Activated CD4-positive, alpha-beta T cell treated with anti-CD3 and anti-CD28 coated beads for 36 hours (primary cell): Measurements from ENCODE around the gene NELL1. TPM values are rescaled to one million over a fixed set of nuclear protein-coding genes. Genes with fewer than 3 reads are reported as not detected.

Experiments
- ATAC-seq: fragments of 200-7000 bp; cut with Tn5 transposase; one replicate; pipeline ENCODE4 v1.10.0; 2021; ENCODE audit warnings: mild to moderate bottlenecking, moderate library complexity
- CTCF ChIA-PET: fragments of 350-600 bp; sonication (Branson Sonifier 250); formaldehyde crosslinking; loops from one replicate; lab custom pipeline; 2021; ENCODE audit warnings: antibody characterized with exemption; lab: Charles Lee
- POLR2A ChIA-PET: fragments of 350-600 bp; sonication (Branson Sonifier 250); formaldehyde crosslinking; loops from one replicate; lab custom pipeline; 2021; ENCODE audit warnings: antibody characterized with exemption, inconsistent platforms; lab: Charles Lee
- DNase-seq: peaks from one replicate; pipeline ENCODE4 v3.0.0-alpha.2; 2020
- H3K27ac Mint-ChIP-seq: one replicate; pipeline ENCODE4 v1.8.0; 2021; ENCODE audit warnings: mixed read lengths
- H3K27me3 Mint-ChIP-seq: one replicate; pipeline ENCODE4 v1.8.0; 2021; ENCODE audit warnings: mixed read lengths
- H3K36me3 Mint-ChIP-seq: one replicate; pipeline ENCODE4 v1.8.0; 2021; ENCODE audit warnings: low read depth, mixed read lengths
- H3K4me1 Mint-ChIP-seq: one replicate; pipeline ENCODE4 v1.8.0; 2021; ENCODE audit warnings: mixed read lengths
- H3K4me3 Mint-ChIP-seq: one replicate; pipeline ENCODE4 v1.8.0; 2021; ENCODE audit warnings: mild to moderate bottlenecking, moderate library complexity, mixed read lengths
- H3K9me3 Mint-ChIP-seq: one replicate; pipeline ENCODE4 v1.8.0; 2021; ENCODE audit warnings: low read depth, mixed read lengths
- intact Hi-C, 2 experiments: fragments of 100-400 bp; cut with DNase I in 1 of 2; cut with micrococcal nuclease in 1 of 2; formaldehyde crosslinking; loops; one replicate each; pipeline versions ENCODE4 v1.14.2 to v1.15.1; 2022 to 2024; cut with DNase I, micrococcal nuclease
- total RNA-seq, 2 experiments: library from RNA; stranded (reverse); gene quantifications; one replicate each; pipeline ENCODE4 v1.2.3, GENCODE V29; 2021

The NELL1 gene
- total RNA-seq, 2 experiments from 2014 or later: not detected

DNA sequence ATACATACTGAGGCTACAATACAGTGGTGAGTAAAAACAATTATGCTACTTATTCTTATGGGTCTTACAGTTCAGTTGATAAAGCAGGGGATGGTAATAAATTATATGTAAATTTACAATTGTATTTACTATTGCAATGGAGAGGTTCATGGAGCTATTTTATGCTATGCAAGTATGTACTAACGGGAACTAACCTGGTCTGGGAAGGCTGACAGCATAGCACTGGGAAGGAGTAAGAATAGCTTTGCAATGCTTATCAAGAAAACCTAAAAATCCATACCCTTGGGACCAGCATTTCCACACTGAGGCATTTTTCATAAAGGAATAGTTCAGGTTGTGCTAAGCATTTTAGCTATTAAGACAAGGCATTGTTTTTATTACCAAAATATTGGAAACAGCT lies 700.6 kb downstream of the NELL1 start:
- Mint-ChIP-seq H3K4me3 (no peak overlapping the region), H3K27ac (no peak overlapping the region), H3K4me1 (no peaks in the 10 kb centered on the region), H3K27me3 (no peaks in the 10 kb centered on the region), H3K36me3 (no peaks in the 10 kb centered on the region), H3K9me3 (peaks cover 5% of the 10 kb centered on the region)
- intact Hi-C loops: no loop called here
- ATAC-seq (no peak), DNase-seq (no peak)
- CTCF ChIA-PET: interaction anchor here (1.3 kb wide), 1 partner anchor 84 kb away, joined by 3 read pairs; no protein-coding TSS in a partner anchor
- POLR2A ChIA-PET: no interaction called here

DNA sequence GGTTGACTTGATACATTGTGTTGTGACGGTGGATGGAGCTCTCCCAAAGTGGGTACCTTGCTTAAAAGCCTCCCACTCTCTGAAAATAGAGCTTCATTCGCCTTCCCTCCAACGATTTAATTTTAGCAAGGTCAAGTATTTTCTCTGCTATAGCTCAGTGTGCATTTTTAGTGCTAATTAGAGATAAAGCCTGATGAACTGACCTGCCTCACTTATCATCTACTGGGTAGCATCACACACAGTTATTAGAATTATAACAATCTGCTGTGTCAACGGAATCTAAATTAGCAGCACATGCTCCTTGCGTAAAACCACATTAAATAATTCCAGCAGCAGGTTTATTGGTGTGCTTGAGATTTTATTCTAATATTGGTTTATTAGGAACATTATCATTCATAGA lies 701.7 kb downstream of the NELL1 start:
- ATAC-seq (no peak), DNase-seq (no peak)
- H3K27me3 Mint-ChIP-seq: no peaks in the 10 kb centered on the region
- no peaks in the 10 kb centered on the region for H3K4me1 Mint-ChIP-seq
- H3K4me3 Mint-ChIP-seq: no peak overlapping the region
- POLR2A ChIA-PET: no interaction called here
- no peaks in the 10 kb centered on the region for H3K36me3 Mint-ChIP-seq
- intact Hi-C loops: no loop called here
- CTCF ChIA-PET: interaction anchor here (0.5 to 1.3 kb wide), 2 partner anchors 83 to 113 kb away, joined by 3 read pairs; no protein-coding TSS in a partner anchor
- H3K9me3 Mint-ChIP-seq: peaks cover 5% of the 10 kb centered on the region
- H3K27ac Mint-ChIP-seq: no peak overlapping the region

DNA sequence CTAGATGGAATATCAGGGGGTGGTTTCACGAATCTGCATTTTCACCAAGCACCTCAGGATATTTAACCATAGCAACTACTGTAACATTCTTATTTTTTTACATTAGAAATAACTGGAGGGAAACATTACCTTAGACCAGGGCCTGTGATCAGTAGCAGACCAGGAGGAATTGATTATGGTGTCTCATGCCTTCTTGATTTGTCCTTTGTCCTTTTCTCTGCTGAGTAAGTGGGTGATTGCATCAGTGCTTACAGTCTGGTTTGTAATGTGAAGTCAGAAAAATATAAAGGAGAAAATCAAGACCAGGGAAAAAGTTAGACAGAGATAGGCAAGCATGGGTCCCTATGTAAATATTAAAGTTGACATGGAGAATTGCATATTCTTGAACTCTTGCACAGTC lies 703.3 kb downstream of the NELL1 start:
- H3K4me1 Mint-ChIP-seq: no peaks in the 10 kb centered on the region

DNA sequence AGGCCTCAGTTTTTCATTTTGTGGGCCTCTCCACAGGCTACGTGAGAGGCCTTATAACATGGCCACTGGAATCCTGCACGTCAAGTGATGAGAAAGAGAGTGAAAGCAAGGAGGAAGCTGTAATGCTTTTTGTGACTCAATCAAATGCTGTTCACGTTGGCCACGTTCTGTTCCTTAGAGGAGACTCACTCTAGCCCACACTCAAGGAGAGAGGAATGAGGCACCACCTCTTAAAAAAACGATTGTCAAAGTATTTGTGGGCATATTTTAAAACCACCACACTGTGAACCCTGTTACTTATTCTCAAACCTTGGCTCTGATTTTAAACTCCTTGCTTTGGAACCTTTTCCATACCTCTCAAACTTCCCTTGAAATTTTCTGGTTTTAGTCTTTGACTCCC lies 705.0 kb downstream of the NELL1 start:
- Mint-ChIP-seq H3K9me3 (peaks cover 5% of the 10 kb centered on the region), H3K27me3 (no peaks in the 10 kb centered on the region), H3K36me3 (no peaks in the 10 kb centered on the region), H3K4me3 (no peak overlapping the region), H3K27ac (no peak overlapping the region), H3K4me1 (no peaks in the 10 kb centered on the region)
- POLR2A ChIA-PET: no interaction called here
- CTCF ChIA-PET: no interaction called here
- ATAC-seq (no peak), DNase-seq (no peak)
- intact Hi-C loops: no loop called here

More for the DNA sequence above, 703.3 kb downstream of the NELL1 start:
- no peak overlapping the region for H3K4me3 Mint-ChIP-seq
- peaks cover 5% of the 10 kb centered on the region for H3K9me3 Mint-ChIP-seq
- no peaks in the 10 kb centered on the region for H3K36me3 Mint-ChIP-seq
- ATAC-seq: no peak
- CTCF ChIA-PET: no interaction called here
- intact Hi-C loops: no loop called here
- no peaks in the 10 kb centered on the region for H3K27me3 Mint-ChIP-seq
- DNase-seq: no peak
- H3K27ac Mint-ChIP-seq: no peak overlapping the region
- POLR2A ChIA-PET: no interaction called here

DNA sequence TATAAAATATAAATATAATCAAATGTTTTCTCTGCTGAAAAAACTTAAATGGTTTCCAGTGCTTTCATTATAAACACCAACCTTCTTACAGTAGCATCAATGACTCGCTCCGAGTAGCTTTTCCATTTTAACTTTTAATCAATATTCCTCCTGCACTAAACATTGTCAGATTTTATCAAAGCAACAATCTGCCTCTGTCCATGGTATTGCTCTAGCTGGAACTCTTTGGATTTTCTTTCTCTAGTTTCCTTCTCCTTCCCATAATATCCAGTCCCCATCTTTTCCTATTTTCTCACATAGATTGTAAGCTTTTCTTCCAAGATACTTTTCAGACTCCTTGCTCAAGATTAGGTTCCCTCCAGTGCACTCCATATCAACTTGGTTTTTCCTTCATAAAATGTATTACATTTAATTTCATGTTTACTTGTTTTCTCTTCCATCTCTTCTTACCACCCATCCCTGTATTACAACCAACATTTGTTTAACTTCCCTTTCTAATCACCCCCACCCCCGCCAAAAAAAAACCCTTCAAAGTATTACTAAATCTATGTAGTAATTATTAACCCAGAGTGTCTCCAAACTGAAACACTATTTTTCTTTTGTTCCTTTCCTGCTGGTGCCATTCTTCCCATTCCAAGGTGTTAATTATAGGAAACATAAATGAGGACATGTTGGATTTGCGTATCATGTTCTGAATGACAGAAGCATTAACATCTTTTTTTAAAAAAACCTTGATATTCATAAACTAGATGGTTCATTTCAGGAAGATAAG lies 716.5 kb downstream of the NELL1 start:
- Mint-ChIP-seq H3K9me3 (peaks cover 22% of the 10 kb centered on the region), H3K36me3 (no peaks in the 10 kb centered on the region), H3K4me3 (no peak overlapping the region), H3K27ac (no peak overlapping the region), H3K27me3 (no peaks in the 10 kb centered on the region), H3K4me1 (no peaks in the 10 kb centered on the region)
- DNase-seq: no peak
- no peak for ATAC-seq
- ChIA-PET CTCF (no interaction called here), POLR2A (no interaction called here)
- intact Hi-C loops: no loop called here

- CTCF ChIA-PET: no interaction called here
- no peaks in the 10 kb centered on the region for H3K27me3 Mint-ChIP-seq
- no peaks in the 10 kb centered on the region for H3K4me1 Mint-ChIP-seq
- no peak for ATAC-seq
- no peak overlapping the region for H3K27ac Mint-ChIP-seq
- intact Hi-C loops: no loop called here
- POLR2A ChIA-PET: no interaction called here
- no peaks in the 10 kb centered on the region for H3K36me3 Mint-ChIP-seq
- DNase-seq: no peak
- H3K9me3 Mint-ChIP-seq: peaks cover 10% of the 10 kb centered on the region
- H3K4me3 Mint-ChIP-seq: no peak overlapping the region
These were observed 721.0 kb downstream of the NELL1 start for GRCh38 chr11:21390430-21390829.

- H3K9me3 Mint-ChIP-seq: peaks cover 3% of the 10 kb centered on the region
- ChIA-PET POLR2A (no interaction called here), CTCF (no interaction called here)
- H3K36me3 Mint-ChIP-seq: no peaks in the 10 kb centered on the region
- no peak for DNase-seq
- intact Hi-C loops: no loop called here
- H3K4me3 Mint-ChIP-seq: no peak overlapping the region
- no peaks in the 10 kb centered on the region for H3K4me1 Mint-ChIP-seq
- ATAC-seq: no peak
- H3K27ac Mint-ChIP-seq: no peak overlapping the region
- H3K27me3 Mint-ChIP-seq: no peaks in the 10 kb centered on the region
These were observed 727.1 kb downstream of the NELL1 start for GRCh38 chr11:21396342-21397008.

DNA sequence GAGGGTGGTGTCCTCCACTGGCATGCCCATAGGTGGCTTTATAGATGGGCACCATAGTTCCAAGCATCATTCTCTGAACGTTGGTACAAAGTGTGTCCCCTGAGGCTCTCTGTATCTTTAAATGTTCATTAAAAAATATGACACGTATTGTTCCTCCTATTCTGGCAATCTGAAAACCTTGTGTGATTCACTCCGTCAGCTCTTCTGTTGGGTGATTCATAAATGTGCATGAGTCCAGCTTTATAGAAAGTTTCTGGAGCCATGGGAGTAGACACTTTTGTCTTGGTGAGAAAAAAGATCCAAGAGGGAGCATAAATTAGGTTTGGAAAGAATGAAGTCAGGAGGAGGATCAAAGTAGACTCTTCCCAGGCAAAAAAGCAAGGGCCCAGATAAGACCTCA lies 728.8 kb downstream of the NELL1 start:
- intact Hi-C loops: no loop called here
- H3K4me3 Mint-ChIP-seq: no peak overlapping the region
- POLR2A ChIA-PET: no interaction called here
- no peak for ATAC-seq
- H3K9me3 Mint-ChIP-seq: peaks cover 3% of the 10 kb centered on the region
- no peaks in the 10 kb centered on the region for H3K36me3 Mint-ChIP-seq
- H3K27ac Mint-ChIP-seq: no peak overlapping the region
- H3K4me1 Mint-ChIP-seq: no peaks in the 10 kb centered on the region
- CTCF ChIA-PET: no interaction called here
- H3K27me3 Mint-ChIP-seq: no peaks in the 10 kb centered on the region
- no peak for DNase-seq

- H3K4me3 Mint-ChIP-seq: no peak overlapping the region
- peaks cover 3% of the 10 kb centered on the region for H3K9me3 Mint-ChIP-seq
- ATAC-seq: no peak
- no peaks in the 10 kb centered on the region for H3K4me1 Mint-ChIP-seq
- H3K36me3 Mint-ChIP-seq: no peaks in the 10 kb centered on the region
- no peaks in the 10 kb centered on the region for H3K27me3 Mint-ChIP-seq
- no peak overlapping the region for H3K27ac Mint-ChIP-seq
- ChIA-PET CTCF (no interaction called here), POLR2A (no interaction called here)
- no peak for DNase-seq
- intact Hi-C loops: no loop called here
These were observed 732.1 kb downstream of the NELL1 start for GRCh38 chr11:21401496-21401895.

DNA sequence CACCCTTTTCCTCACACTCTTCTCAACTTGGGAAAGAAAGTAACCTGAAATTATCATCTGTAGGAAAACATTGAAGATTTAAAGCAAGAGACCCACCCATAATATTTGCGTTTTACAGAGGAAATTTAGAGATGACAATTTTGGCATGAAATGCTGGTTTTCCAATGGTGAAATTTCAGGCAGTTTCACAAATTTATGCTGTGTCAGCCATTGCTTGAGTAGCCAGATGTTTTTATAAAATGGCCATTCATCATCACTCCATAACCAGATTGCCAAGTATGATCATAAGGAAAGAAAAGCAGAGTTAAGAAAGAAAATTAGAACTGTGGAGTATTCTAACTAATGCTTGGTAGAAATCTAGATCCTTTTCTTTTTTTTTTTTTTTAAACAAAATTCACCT lies 732.9 kb downstream of the NELL1 start:
- ATAC-seq (no peak), DNase-seq (no peak)
- POLR2A ChIA-PET: no interaction called here
- CTCF ChIA-PET: no interaction called here
- peaks cover 3% of the 10 kb centered on the region for H3K9me3 Mint-ChIP-seq
- no peak overlapping the region for H3K27ac Mint-ChIP-seq
- H3K36me3 Mint-ChIP-seq: no peaks in the 10 kb centered on the region
- no peak overlapping the region for H3K4me3 Mint-ChIP-seq
- intact Hi-C loops: no loop called here
- H3K27me3 Mint-ChIP-seq: no peaks in the 10 kb centered on the region
- H3K4me1 Mint-ChIP-seq: no peaks in the 10 kb centered on the region

GRCh38 chr11:21403069-21403468 lies 733.7 kb downstream of the NELL1 start:
- intact Hi-C loops: no loop called here
- DNase-seq: no peak
- Mint-ChIP-seq H3K27ac (no peak overlapping the region), H3K27me3 (no peaks in the 10 kb centered on the region), H3K4me3 (no peak overlapping the region), H3K9me3 (peaks cover 3% of the 10 kb centered on the region), H3K36me3 (no peaks in the 10 kb centered on the region), H3K4me1 (no peaks in the 10 kb centered on the region)
- ChIA-PET POLR2A (no interaction called here), CTCF (interaction anchor here (0.6 kb wide), 1 partner anchor 303 kb away, joined by 3 read pairs; no protein-coding TSS in a partner anchor)
- ATAC-seq: no peak

GRCh38 chr11:21405422-21405821 lies 736.0 kb downstream of the NELL1 start:
- CTCF ChIA-PET: no interaction called here
- ATAC-seq (no peak), DNase-seq (no peak)
- Mint-ChIP-seq H3K4me3 (no peak overlapping the region), H3K4me1 (no peaks in the 10 kb centered on the region), H3K36me3 (no peaks in the 10 kb centered on the region), H3K9me3 (peaks cover 6% of the 10 kb centered on the region), H3K27me3 (no peaks in the 10 kb centered on the region), H3K27ac (no peak overlapping the region)
- POLR2A ChIA-PET: no interaction called here
- intact Hi-C loops: no loop called here
